PC-3 (cell line): ENCODE data around the gene PROSER3.

ENCODE experiments used
- CTCF ChIP-seq: fragments of 300-600 bp; sonication (generic); conservative IDR thresholded peaks from 2 replicates; pipeline ENCODE4 v1.5.1; 2017; ENCODE audit warnings: antibody characterized with exemption, low read depth, mild to moderate bottlenecking, low read length
- EZH2 ChIP-seq: fragments of 300-600 bp; sonication (generic); IDR thresholded peaks from one replicate; pipeline ENCODE4 v1.6.1; 2017; ENCODE audit warnings: antibody characterized with exemption, mild to moderate bottlenecking, low read length; ENCODE audit not compliant: unreplicated experiment
- EZH2phosphoT487 ChIP-seq: fragments of 300-600 bp; sonication (generic); IDR thresholded peaks from 2 replicates; pipeline ENCODE4 v1.6.1; 2018; ENCODE audit warnings: mild to moderate bottlenecking, antibody characterized with exemption, low read length, borderline replicate concordance

GRCh38 chr19:35760711-35761349, 2.9 kb downstream of the PROSER3 start:
- TF ChIP-seq EZH2 (no peak), EZH2phosphoT487 (no peak), CTCF (no peak)
